NB4 (cell line): ENCODE results near the gene INPP5D.

ENCODE experiments used
- DNase-seq: peaks from one replicate; pipeline ENCODE4 v3.0.0; 2010; ENCODE audit warnings: low read depth
- H3K4me3 ChIP-seq: one replicate; pipeline ENCODE4 v1.5.1; 2011; ENCODE audit warnings: mild to moderate bottlenecking, low read depth, low read length, moderate library complexity
- MAX ChIP-seq: IDR thresholded peaks from 2 replicates; pipeline ENCODE4 v1.6.1; 2011; ENCODE audit warnings: low read depth, low read length
- MYC ChIP-seq: IDR thresholded peaks from 2 replicates; pipeline ENCODE4 v1.6.1; 2011; ENCODE audit warnings: low read depth, low read length
- POLR2A ChIP-seq: IDR thresholded peaks from 2 replicates; pipeline ENCODE4 v1.6.1; 2011; ENCODE audit warnings: mild to moderate bottlenecking; ENCODE audit not compliant: insufficient read length; ENCODE audit errors: extremely low read depth
- TF ChIP-seq, protein P1 (sequence below): IDR thresholded peaks from one replicate; pipeline ENCODE4 v1.5.1; 2012; ENCODE audit warnings: low read depth, low read length

INPP5D gene

GRCh38 chr2:233061591-233062450 lies 1.7 kb downstream of the INPP5D start:
- peak; percentile 77 for DNase-seq
- TF ChIP-seq, protein P1, sequence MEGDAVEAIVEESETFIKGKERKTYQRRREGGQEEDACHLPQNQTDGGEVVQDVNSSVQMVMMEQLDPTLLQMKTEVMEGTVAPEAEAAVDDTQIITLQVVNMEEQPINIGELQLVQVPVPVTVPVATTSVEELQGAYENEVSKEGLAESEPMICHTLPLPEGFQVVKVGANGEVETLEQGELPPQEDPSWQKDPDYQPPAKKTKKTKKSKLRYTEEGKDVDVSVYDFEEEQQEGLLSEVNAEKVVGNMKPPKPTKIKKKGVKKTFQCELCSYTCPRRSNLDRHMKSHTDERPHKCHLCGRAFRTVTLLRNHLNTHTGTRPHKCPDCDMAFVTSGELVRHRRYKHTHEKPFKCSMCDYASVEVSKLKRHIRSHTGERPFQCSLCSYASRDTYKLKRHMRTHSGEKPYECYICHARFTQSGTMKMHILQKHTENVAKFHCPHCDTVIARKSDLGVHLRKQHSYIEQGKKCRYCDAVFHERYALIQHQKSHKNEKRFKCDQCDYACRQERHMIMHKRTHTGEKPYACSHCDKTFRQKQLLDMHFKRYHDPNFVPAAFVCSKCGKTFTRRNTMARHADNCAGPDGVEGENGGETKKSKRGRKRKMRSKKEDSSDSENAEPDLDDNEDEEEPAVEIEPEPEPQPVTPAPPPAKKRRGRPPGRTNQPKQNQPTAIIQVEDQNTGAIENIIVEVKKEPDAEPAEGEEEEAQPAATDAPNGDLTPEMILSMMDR = peak; percentile 31
- TF ChIP-seq MAX = peak; percentile 39; the same call in 1 of the 2 replicates
- peak; percentile 3 for TF ChIP-seq POLR2A
- no peak for TF ChIP-seq MYC

DNA sequence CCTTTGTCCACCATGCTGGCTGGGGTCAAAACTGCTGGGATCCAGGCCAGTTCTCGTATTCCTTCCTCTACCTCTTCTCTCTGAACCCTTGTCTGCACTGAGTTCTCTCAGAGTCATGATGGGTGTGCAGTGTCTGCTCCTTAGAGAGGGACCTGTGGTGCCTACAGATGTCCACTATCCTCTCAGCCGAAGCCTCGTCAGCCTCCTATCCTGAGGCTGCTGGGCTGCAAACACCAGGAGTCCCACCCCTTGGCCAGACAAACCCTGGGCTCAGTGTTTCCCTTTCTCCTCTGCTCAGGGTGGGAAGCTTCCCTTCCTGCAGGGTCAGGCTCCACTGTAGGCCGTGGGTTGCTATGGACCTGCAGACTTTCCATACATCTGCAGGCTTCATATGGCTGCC lies 2.3 kb downstream of the INPP5D start:
- DNase-seq = peak; percentile 33
- H3K4me3 ChIP-seq = peak overlapping the region; percentile 100
- TF ChIP-seq, protein P1 = no peak
- TF ChIP-seq POLR2A = peak; percentile 2

More at GRCh38 chr2:233061591-233062450, 1.7 kb downstream of the INPP5D start:
- H3K4me3 ChIP-seq = peak overlapping the region; percentile 100

- TF ChIP-seq MYC = no peak
- TF ChIP-seq, protein P1 = no peak
- TF ChIP-seq POLR2A = no peak
- TF ChIP-seq MAX = no peak
- H3K4me3 ChIP-seq = peak overlapping the region; percentile 100
- no peak for DNase-seq
Observed at GRCh38 chr2:233062946-233063268, 2.8 kb downstream of the INPP5D start.

DNA sequence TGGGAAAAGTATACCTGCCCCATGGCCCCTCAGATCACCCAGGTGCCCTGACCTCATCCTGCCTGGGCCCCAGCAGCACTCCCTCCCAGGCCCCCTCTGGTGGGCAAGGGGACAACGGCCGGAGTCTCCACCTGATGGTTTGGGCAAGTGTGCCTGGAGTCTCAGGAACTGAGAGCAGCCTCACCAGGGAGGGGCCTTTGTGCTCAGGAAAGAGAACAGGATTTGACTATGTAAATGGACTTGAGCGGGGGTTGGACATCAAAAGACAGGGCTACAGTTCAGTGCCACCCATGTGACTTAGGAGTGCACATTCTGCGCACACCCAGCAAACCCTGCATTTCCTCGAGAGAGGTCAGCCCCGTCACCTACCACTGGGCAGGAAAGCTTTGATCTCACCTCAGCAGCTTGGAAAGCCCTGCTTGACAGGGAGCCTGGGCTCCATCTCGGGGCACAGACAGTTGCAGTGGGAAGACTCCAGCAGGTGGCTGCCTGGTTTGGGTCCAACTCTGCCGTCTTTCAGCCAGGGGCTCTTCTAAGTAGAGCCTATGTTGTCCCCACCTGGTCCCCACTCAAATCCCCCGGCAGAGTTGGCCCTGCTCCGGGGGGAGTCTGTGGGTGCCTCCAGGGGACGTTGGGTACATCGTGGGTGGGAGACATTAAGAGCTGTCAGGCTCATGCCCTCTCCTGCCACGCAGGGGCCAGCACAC lies 3.3 kb downstream of the INPP5D start:
- DNase-seq = peak; percentile 37
- H3K4me3 ChIP-seq = peak overlapping the region; percentile 100
- no peak for TF ChIP-seq MYC
- TF ChIP-seq MAX = no peak
- TF ChIP-seq, protein P1 = peak; percentile 15

- no peak for DNase-seq
- TF ChIP-seq MAX = peak; percentile 81
- no peak for TF ChIP-seq POLR2A
- TF ChIP-seq MYC = peak; percentile 13; the same call in 1 of the 2 replicates
- TF ChIP-seq, protein P1 = no peak
- H3K4me3 ChIP-seq = peak overlapping the region; percentile 100
Observed at GRCh38 chr2:233063976-233064411, 3.9 kb downstream of the INPP5D start.
